Activated CD4-positive, alpha-beta T cell treated with anti-CD3 and anti-CD28 coated beads for 36 hours (primary cell): ENCODE results near the gene PRR19. TPM values are rescaled to one million over a fixed set of nuclear protein-coding genes. Genes with fewer than 3 reads are reported as not detected.

ENCODE experiments used
- ATAC-seq: fragments of 200-7000 bp; cut with Tn5 transposase; one replicate; pipeline ENCODE4 v1.10.0; 2021; ENCODE audit warnings: mild to moderate bottlenecking, moderate library complexity
- CTCF ChIA-PET: fragments of 350-600 bp; sonication (Branson Sonifier 250); formaldehyde crosslinking; loops from one replicate; lab custom pipeline; 2021; ENCODE audit warnings: antibody characterized with exemption; lab: Charles Lee
- POLR2A ChIA-PET: fragments of 350-600 bp; sonication (Branson Sonifier 250); formaldehyde crosslinking; loops from one replicate; lab custom pipeline; 2021; ENCODE audit warnings: antibody characterized with exemption, inconsistent platforms; lab: Charles Lee
- DNase-seq: peaks from one replicate; pipeline ENCODE4 v3.0.0-alpha.2; 2020
- H3K27ac Mint-ChIP-seq: one replicate; pipeline ENCODE4 v1.8.0; 2021; ENCODE audit warnings: mixed read lengths
- H3K27me3 Mint-ChIP-seq: one replicate; pipeline ENCODE4 v1.8.0; 2021; ENCODE audit warnings: mixed read lengths
- H3K36me3 Mint-ChIP-seq: one replicate; pipeline ENCODE4 v1.8.0; 2021; ENCODE audit warnings: low read depth, mixed read lengths
- H3K4me1 Mint-ChIP-seq: one replicate; pipeline ENCODE4 v1.8.0; 2021; ENCODE audit warnings: mixed read lengths
- H3K4me3 Mint-ChIP-seq: one replicate; pipeline ENCODE4 v1.8.0; 2021; ENCODE audit warnings: mild to moderate bottlenecking, moderate library complexity, mixed read lengths
- H3K9me3 Mint-ChIP-seq: one replicate; pipeline ENCODE4 v1.8.0; 2021; ENCODE audit warnings: low read depth, mixed read lengths
- intact Hi-C, 2 experiments: fragments of 100-400 bp; cut with DNase I in 1 of 2; cut with micrococcal nuclease in 1 of 2; formaldehyde crosslinking; loops; one replicate each; pipeline versions ENCODE4 v1.14.2 to v1.15.1; 2022 to 2024; cut with DNase I, micrococcal nuclease
- microRNA-seq: library from miRNA; unstranded; fragments of <30 nt; microRNA quantifications from one replicate; pipeline ENCODE4 v1.2.0, GENCODE V29; 2021; ENCODE audit warnings: borderline replicate concordance
- total RNA-seq, 2 experiments: library from RNA; stranded (reverse); gene quantifications; one replicate each; pipeline ENCODE4 v1.2.3, GENCODE V29; 2021

The PRR19 gene
- total RNA-seq, 2 experiments from 2014 or later, result 0.63 to 1.0 TPM

- H3K27me3 Mint-ChIP-seq, result no peaks in the 10 kb centered on the region
- H3K9me3 Mint-ChIP-seq, result no peaks in the 10 kb centered on the region
- ATAC-seq (no peak), DNase-seq (no peak)
- H3K27ac Mint-ChIP-seq, result no peak overlapping the region
- CTCF ChIA-PET, result interaction anchor here (1.0 kb wide), 1 partner anchor 9 kb away, joined by 3 read pairs; no protein-coding TSS in a partner anchor
- intact Hi-C loops, result no loop called here
- peaks cover 3% of the 10 kb centered on the region for H3K36me3 Mint-ChIP-seq
- no peak overlapping the region for H3K4me3 Mint-ChIP-seq
- POLR2A ChIA-PET, result no interaction called here
- no peaks in the 10 kb centered on the region for H3K4me1 Mint-ChIP-seq
These were observed 51.5 kb downstream of the PRR19 start for GRCh38 chr19:42353341-42354015.

- Mint-ChIP-seq H3K36me3 (peaks cover 3% of the 10 kb centered on the region), H3K9me3 (no peaks in the 10 kb centered on the region), H3K27me3 (no peaks in the 10 kb centered on the region), H3K27ac (no peak overlapping the region), H3K4me3 (no peak overlapping the region), H3K4me1 (no peaks in the 10 kb centered on the region)
- intact Hi-C loops, result no loop called here
- DNase-seq (no peak), ATAC-seq (no peak)
- POLR2A ChIA-PET, result no interaction called here
- CTCF ChIA-PET, result no interaction called here
These were observed 54.0 kb downstream of the PRR19 start for GRCh38 chr19:42355896-42356295.

- no peaks in the 10 kb centered on the region for H3K4me1 Mint-ChIP-seq
- no peak overlapping the region for H3K27ac Mint-ChIP-seq
- no peak overlapping the region for H3K4me3 Mint-ChIP-seq
- intact Hi-C loops, result no loop called here
- DNase-seq (no peak), ATAC-seq (no peak)
- no peaks in the 10 kb centered on the region for H3K9me3 Mint-ChIP-seq
- ChIA-PET CTCF (no interaction called here), POLR2A (interaction anchor here (0.6 kb wide), 1 partner anchor 1120 kb away, joined by 5 read pairs; no protein-coding TSS in a partner anchor)
- H3K27me3 Mint-ChIP-seq, result no peaks in the 10 kb centered on the region
- H3K36me3 Mint-ChIP-seq, result peaks cover 3% of the 10 kb centered on the region
These were observed 54.8 kb downstream of the PRR19 start for GRCh38 chr19:42356686-42357085.

DNA sequence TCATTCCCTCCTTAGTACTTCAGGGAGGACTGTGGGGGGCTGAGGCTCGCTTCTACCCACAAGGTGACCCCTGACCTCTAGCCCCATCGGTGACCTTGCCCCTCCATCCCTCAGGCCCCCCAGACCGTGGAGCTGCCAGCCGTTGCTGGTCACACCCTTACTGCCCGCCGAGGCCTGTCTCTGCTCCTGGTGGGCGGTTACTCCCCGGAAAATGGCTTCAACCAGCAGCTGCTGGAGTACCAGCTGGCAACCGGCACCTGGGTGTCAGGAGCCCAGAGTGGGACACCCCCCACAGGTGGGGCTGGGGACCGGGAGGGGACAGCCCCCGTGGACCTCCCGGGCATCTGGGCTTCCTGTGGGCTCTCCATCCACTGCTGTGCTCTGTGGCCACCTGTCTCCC lies 55.4 kb downstream of the PRR19 start:
- ATAC-seq, result no peak
- CTCF ChIA-PET, result no interaction called here
- Mint-ChIP-seq H3K36me3 (peaks cover 3% of the 10 kb centered on the region), H3K27me3 (no peaks in the 10 kb centered on the region), H3K4me3 (no peak overlapping the region), H3K27ac (no peak overlapping the region), H3K4me1 (no peaks in the 10 kb centered on the region), H3K9me3 (no peaks in the 10 kb centered on the region)
- POLR2A ChIA-PET, result no interaction called here
- DNase-seq, result no peak
- intact Hi-C loops, result no loop called here

Small RNA genes within 50 kb of the gene (microRNA-seq; reads per million reads assigned to microRNA genes)
- gene MIR8077, result not detected

Other genes with a start within 250 kb of the PRR19 start
- gene GRIK5, start 231.9 kb upstream of the PRR19 start, total RNA-seq, result 1 to 10 TPM; 1.6 to 1.7 TPM
- gene ZNF574, start 226.0 kb upstream of the PRR19 start, total RNA-seq, result 10 to 100 TPM; 10.7 to 14.8 TPM
- 10 to 100 TPM; 43.6 to 62.8 TPM for gene POU2F2, start 169.7 kb upstream of the PRR19 start, total RNA-seq
- 10 to 100 TPM; 25.9 to 27.3 TPM for gene DEDD2, start 84.5 kb upstream of the PRR19 start, total RNA-seq
- gene ZNF526, start 81.8 kb upstream of the PRR19 start, total RNA-seq, result 10 to 100 TPM; 11.9 to 15.2 TPM
- 10 to 100 TPM; 32.6 to 43.5 TPM for gene GSK3A, start 59.5 kb upstream of the PRR19 start, total RNA-seq
- 10 to 100 TPM; 65.5 to 66.4 TPM for gene ERF, start 47.0 kb upstream of the PRR19 start, total RNA-seq
- 10 to 100 TPM; 62.8 to 66.3 TPM for gene CIC, start 32.9 kb upstream of the PRR19 start, total RNA-seq
- 10 to 100 TPM; 43.4 to 53.9 TPM for gene PAFAH1B3, start 492 bp downstream of the PRR19 start, total RNA-seq
- gene TMEM145, start 11.2 kb downstream of the PRR19 start, total RNA-seq, result under 1 TPM; 0.53 to 0.69 TPM
- gene MEGF8, start 23.5 kb downstream of the PRR19 start, total RNA-seq, result 1 to 10 TPM; 5.2 to 5.3 TPM
- gene CNFN, start 88.2 kb downstream of the PRR19 start, total RNA-seq, result not detected
- 10 to 100 TPM; 27.8 to 32.8 TPM for gene LIPE, start 125.3 kb downstream of the PRR19 start, total RNA-seq
- gene CXCL17, start 140.8 kb downstream of the PRR19 start, total RNA-seq, result not detected
- gene CEACAM1, start 226.3 kb downstream of the PRR19 start, total RNA-seq, result 1 to 10 TPM; 2.0 to 3.6 TPM